K562 (cell line): ENCODE measurements around the gene HSBP1L1.
"Not testable (repeated sequence)": the region's sequence is repeated elsewhere in the genome, so short reads cannot be mapped to it uniquely, and the experiment has no call there.

Experiments
- COPS2 ChIP-seq: fragments of 450-650 bp; conservative IDR thresholded peaks from 2 replicates; pipeline ENCODE4 v1.6.1; 2016; ENCODE audit warnings: mild to moderate bottlenecking, moderate library complexity
- JUND ChIP-seq, 2 experiments: IDR thresholded peaks; 2 replicates in 1 of 2; 3 replicates in 1 of 2; pipeline ENCODE4 v1.6.1; 2011; ENCODE audit warnings: borderline replicate concordance in 2 of 2, low read depth in 2 of 2, low read length in 2 of 2, improper control_type of control experiment in 1 of 2, missing biosample characterization in 1 of 2, missing genetic modification characterization in 1 of 2, missing genetic modification reagents in 1 of 2
- SPI1 ChIP-seq: IDR thresholded peaks from 2 replicates; pipeline ENCODE4 v1.6.1; 2011; ENCODE audit warnings: low read depth, low read length, control low read depth, borderline replicate concordance
- U2AF1 ChIP-seq: fragments of 200-400 bp; formaldehyde crosslinking; optimal IDR thresholded peaks from 2 replicates; pipeline ENCODE3; 2017; ENCODE audit warnings: mild to moderate bottlenecking, low read depth, low read length, moderate library complexity
- ZNF644 ChIP-seq: fragments of 200-800 bp; sonication (Bioruptor generic); IDR thresholded peaks from 2 replicates; pipeline ENCODE4 v1.6.1; 2016; ENCODE audit warnings: low read depth, missing genetic modification characterization, missing compliant biosample characterization

DNA sequence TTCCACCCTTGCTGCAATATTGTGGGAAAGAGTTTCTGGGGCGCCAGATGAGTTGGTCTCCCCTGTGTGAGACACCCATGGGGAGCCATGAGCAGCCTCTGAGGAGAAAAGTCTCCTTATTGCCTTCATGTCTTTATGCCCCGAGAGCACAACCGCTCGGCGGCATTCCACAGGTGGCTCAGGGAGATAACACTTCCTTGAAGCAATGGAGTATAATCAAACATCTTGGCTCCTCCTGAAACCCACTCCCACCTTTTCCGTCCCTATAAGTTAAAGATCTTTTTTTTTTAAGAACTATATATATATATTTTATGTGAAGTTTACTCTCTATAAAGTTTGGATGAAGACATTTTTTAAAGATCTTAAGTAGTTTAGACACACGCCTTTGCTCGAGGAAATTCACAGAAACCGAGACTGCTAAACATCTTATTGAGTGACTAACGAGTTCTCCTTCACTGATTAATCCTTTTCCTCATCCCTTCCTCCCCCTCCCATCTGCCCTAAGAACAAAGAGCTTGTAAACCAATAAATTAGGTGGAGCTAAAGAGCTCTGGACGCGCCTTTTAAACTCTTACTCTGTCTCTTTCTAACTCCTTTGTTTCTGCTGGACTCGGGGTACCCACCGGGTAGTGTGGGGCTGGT is 47.2 kb downstream of the HSBP1L1 start:
- TF ChIP-seq ZNF644 (tag); JUND (IDR thresholded peaks at IDR 0.05; ENCODE audit: borderline replicate concordance, low read depth, low read length); JUND (tag; IDR thresholded peaks at IDR 0.05; ENCODE audit: borderline replicate concordance, low read depth, low read length); COPS2; U2AF1; SPI1: not testable (repeated sequence)
